VCaP (cell line): ENCODE measurements around the gene LDLRAD4.

ENCODE experiments used
- H3K27ac ChIP-seq: fragments of 450-650 bp; 2 replicates; pipeline ENCODE4 v1.5.1; 2017
- CTCF ChIP-seq: fragments of 450-650 bp; conservative IDR thresholded peaks from 2 replicates; pipeline ENCODE4 v1.5.1; 2017; ENCODE audit warnings: mild to moderate bottlenecking, moderate library complexity

The LDLRAD4 gene

GRCh38 chr18:13221869-13222855, 3.6 kb downstream of the LDLRAD4 start:
- H3K27ac ChIP-seq = peak overlapping the region; percentile 64
- no peak for TF ChIP-seq CTCF

GRCh38 chr18:13222856-13223281, 4.3 kb downstream of the LDLRAD4 start:
- TF ChIP-seq CTCF = no peak
- H3K27ac ChIP-seq = peak overlapping the region; percentile 64

GRCh38 chr18:13223311-13224143, 5.0 kb downstream of the LDLRAD4 start:
- no peak for TF ChIP-seq CTCF
- peak overlapping the region; percentile 64 for H3K27ac ChIP-seq

GRCh38 chr18:13225261-13225660, 6.7 kb downstream of the LDLRAD4 start:
- TF ChIP-seq CTCF = no peak

GRCh38 chr18:13226533-13227144, 8.1 kb downstream of the LDLRAD4 start:
- TF ChIP-seq CTCF = no peak
- H3K27ac ChIP-seq = no peak overlapping the region

More at GRCh38 chr18:13225261-13225660, 6.7 kb downstream of the LDLRAD4 start:
- no peak overlapping the region for H3K27ac ChIP-seq

- H3K27ac ChIP-seq = no peak overlapping the region
- no peak for TF ChIP-seq CTCF
Measured at GRCh38 chr18:13227910-13228309, 9.3 kb downstream of the LDLRAD4 start.
